GM19351 (cell line): Measurements from ENCODE around the gene PNCK.

Source experiments
- ATAC-seq: cut with Tn5 transposase; IDR thresholded peaks from one replicate; pipeline ENCODE4 v1.9.1; 2021; ENCODE audit warnings: mild to moderate bottlenecking, moderate library complexity; ENCODE audit not compliant: unreplicated experiment

PNCK gene

GRCh38 chrX:153667281-153667955 lies 6.2 kb downstream of the PNCK start:
- ATAC-seq = no peak

GRCh38 chrX:153665726-153666306 lies 7.8 kb downstream of the PNCK start:
- no peak for ATAC-seq

- ATAC-seq = no peak
Observed at GRCh38 chrX:153662266-153662665, 11.3 kb downstream of the PNCK start.

GRCh38 chrX:153659268-153659667 lies 14.3 kb downstream of the PNCK start:
- ATAC-seq = no peak

GRCh38 chrX:153657161-153657560 lies 16.5 kb downstream of the PNCK start:
- no peak for ATAC-seq

- ATAC-seq = no peak
Observed at GRCh38 chrX:153653556-153653955, 20.1 kb downstream of the PNCK start.

GRCh38 chrX:153651540-153652079 lies 22.0 kb downstream of the PNCK start:
- ATAC-seq = no peak

GRCh38 chrX:153650959-153651358 lies 22.7 kb downstream of the PNCK start:
- no peak for ATAC-seq

- ATAC-seq = no peak
Observed at GRCh38 chrX:153649915-153650782, 23.5 kb downstream of the PNCK start.

- peak; percentile 61 for ATAC-seq
Observed at GRCh38 chrX:153649178-153649914, 24.3 kb downstream of the PNCK start.

- ATAC-seq = no peak
Observed at GRCh38 chrX:153648358-153649177, 25.0 kb downstream of the PNCK start.

GRCh38 chrX:153647461-153648357 lies 25.9 kb downstream of the PNCK start:
- ATAC-seq = no peak

- ATAC-seq = no peak
Observed at GRCh38 chrX:153646620-153647373, 26.8 kb downstream of the PNCK start, which contains the start of gene DUSP9. Gene DUSP9 (plus strand): TSS chrX:153647203. CDS start chrX:153647954, 751 bp downstream.

GRCh38 chrX:153645921-153646488 lies 27.6 kb downstream of the PNCK start:
- ATAC-seq = no peak

- ATAC-seq = no peak
Observed at GRCh38 chrX:153645151-153645550, 28.5 kb downstream of the PNCK start.

- ATAC-seq = no peak
Observed at GRCh38 chrX:153644356-153645125, 29.1 kb downstream of the PNCK start.
